Muscle of arm (tissue), 14 donors: ENCODE results near the gene OTOL1. TPM values are rescaled to one million over a fixed set of nuclear protein-coding genes. Genes with fewer than 3 reads are reported as not detected.
"Not testable (repeated sequence)": the region's sequence is repeated elsewhere in the genome, so short reads cannot be mapped to it uniquely, and the experiment has no call there.

Experiments
- DNase-seq: peaks from one replicate; pipeline ENCODE4 v3.0.0-alpha.2; 2013
- long read RNA-seq, 11 donors: transcript quantifications; one replicate each; lab custom pipeline, GENCODE V29; 2026
- polyA plus RNA-seq, 12 donors: library from polyadenylated mRNA; unstranded; fragments of 120-200 nt; gene quantifications; one replicate each; pipeline ENCODE4 v1.2.1, GENCODE V29; 2013; ENCODE audit not compliant: insufficient read length in 12 of 12

OTOL1 gene
- polyA plus RNA-seq = under 1 TPM in 2 of 12 donors, not detected in 10; 0.13 TPM
- long read RNA-seq, donor 1 = 0 reads
- long read RNA-seq, donor 2 = 0 reads
- long read RNA-seq, donor 3 = 0 reads
- long read RNA-seq, donor 4 = 0 reads
- long read RNA-seq, donor 5 = 0 reads
- long read RNA-seq, donor 6 = 0 reads
- long read RNA-seq, donor 7 = 0 reads
- long read RNA-seq, donor 8 = 0 reads
- long read RNA-seq, donor 9 = 0 reads
- long read RNA-seq, donor 10 = 0 reads
- long read RNA-seq, donor 11 = 0 reads

DNA sequence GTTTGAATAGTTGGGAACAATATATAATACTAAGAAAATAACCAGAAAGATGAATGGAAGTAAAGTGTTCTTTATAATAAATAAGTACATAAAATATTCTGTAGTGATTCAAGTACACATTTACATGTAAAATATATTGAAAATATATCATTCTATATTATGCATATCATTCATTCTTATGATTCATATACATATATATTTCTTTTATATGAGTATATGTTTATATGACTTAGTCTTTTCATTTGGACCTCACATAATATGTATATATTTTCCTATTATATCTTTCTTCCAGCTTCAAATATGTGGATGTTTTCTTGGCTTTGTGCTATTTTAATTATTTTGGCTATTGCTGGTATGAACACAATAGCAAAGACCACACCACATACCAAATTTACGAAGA lies at the start of gene OTOL1:
TSS of gene OTOL1 (plus strand) at position 301 of the 400 bp plus-strand sequence. CDS start at position 301, 0 bp downstream.
- DNase-seq = no peak

DNA sequence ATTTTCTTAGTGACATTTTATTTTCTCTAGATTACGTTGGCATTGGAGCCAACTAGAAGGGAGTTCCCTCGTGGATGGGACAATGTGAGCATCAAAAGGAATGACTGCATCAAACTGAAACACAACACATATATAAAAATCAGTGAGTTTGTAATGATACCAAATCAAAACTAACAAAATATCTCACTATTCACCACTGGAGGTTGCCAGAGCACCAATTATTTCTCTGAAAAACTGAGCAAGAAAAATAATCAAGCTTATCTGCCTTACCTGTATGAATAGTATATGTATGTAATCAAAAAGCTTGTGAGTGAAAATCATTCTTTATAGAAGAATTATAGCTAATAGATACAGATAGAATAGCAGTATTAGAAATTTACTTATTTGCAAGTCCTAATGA lies 46.8 kb upstream of the OTOL1 start:
- DNase-seq = no peak

DNA sequence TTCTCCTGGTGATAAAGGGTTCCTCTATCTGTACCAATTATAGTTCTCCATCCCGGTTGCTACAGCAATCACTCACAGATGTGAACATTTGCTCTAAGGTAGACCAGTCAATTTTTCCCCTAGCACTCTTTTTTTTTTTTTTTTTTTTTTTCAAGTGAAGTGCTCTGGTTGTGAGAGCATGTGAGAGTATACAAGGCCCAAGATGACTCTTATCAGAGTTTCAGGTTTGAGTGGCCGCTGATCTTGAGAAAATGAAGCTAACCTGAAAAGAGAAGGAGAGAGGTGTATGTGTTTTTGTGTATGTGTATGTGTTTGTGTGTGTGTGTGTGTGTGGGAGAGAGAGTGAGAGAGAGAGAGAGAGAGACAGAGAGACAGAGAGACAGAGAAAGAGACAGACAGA lies 44.4 kb upstream of the OTOL1 start:
- no peak for DNase-seq

GRCh38 chr3:161454615-161455014 lies 42.0 kb upstream of the OTOL1 start:
- no peak for DNase-seq

DNA sequence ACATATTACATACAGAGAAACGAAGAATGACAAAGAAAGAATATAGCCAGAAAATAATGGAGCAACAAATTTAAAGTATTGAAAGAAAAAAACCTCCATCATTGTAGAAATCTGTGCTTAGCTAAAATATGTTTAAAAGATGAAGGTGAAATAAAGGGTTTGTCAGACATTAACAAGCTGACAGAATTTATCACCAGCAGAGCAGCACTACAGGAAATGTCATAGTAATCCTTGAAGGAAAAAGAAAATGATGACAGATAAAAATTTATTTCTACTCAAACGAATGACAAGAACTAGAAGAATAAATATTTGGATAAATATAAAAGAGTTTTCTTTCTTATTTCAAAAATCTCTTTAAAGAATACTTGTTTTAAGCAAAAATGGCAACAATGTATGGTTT lies 40.6 kb upstream of the OTOL1 start:
- DNase-seq = no peak

DNA sequence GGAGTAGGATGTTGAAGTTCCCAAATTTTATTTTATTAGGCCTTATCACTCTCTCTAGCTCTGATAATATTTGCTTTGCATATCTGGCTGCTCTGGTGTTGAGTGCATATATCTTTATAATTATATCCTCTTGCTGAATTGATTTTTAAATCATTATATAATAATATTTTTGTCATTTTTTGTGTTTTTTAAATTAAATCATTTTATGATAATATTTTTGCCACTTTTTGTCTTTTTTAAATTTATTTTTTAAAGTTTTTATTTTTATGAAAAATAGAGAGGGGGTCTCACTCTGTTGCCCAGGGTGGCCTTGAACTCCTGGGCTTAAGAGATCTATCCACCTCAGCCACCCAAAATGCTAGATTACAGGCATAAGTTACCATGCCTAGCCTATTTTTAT lies 34.5 kb upstream of the OTOL1 start:
- no peak for DNase-seq

- no peak for DNase-seq
Observed at GRCh38 chr3:161471211-161471610, 25.4 kb upstream of the OTOL1 start.

DNA sequence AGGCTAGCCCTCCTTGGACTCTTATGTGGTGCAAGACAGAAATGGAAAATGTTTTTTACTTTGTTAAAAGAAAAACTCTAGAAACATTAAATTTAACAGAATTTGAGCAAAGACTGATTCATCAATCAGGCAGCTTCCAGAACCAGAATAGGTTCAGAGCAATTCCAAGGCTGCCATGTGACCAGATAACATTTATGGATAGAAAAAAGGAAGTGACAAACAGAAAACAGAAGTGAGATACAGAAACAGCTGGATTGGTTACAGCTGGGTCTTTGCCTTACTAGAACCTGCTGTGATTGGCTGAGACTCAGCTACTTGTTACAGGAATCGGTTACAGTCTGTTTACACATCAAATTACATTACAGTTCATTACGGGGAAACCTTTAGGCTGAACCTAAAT lies 22.5 kb upstream of the OTOL1 start:
- DNase-seq = no peak

GRCh38 chr3:161474741-161475140 lies 21.9 kb upstream of the OTOL1 start:
- peak; percentile 35 for DNase-seq

- DNase-seq = peak; percentile 15
Observed at GRCh38 chr3:161475206-161475605, 21.4 kb upstream of the OTOL1 start.

DNA sequence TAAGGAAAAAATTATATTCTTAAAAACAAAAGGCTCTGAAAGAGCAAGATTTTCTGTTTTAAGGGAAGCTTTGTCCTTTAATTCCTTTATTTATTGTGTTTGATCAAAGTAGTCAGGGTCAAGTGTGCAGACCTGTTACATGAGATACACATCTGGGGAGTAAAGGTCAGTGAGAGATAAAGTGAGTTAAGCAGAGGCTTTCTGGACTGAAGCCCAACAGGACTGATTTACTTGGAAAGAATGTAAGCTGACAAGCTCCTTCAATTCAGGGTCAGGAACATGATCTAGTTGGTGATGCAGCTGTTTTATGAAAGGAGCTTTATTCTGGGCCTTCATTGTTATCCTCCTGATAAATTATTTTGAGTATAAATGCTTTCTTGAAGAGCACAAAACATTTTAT lies 20.7 kb upstream of the OTOL1 start:
- DNase-seq = peak; percentile 15

GRCh38 chr3:161484226-161484625 lies 12.4 kb upstream of the OTOL1 start:
- no peak for DNase-seq

- DNase-seq = not testable (repeated sequence)
Observed at GRCh38 chr3:161488284-161488683, 8.3 kb upstream of the OTOL1 start.

- DNase-seq = no peak
Observed at GRCh38 chr3:161489395-161489794, 7.2 kb upstream of the OTOL1 start.

- DNase-seq = not testable (repeated sequence)
Observed at GRCh38 chr3:161490845-161491244, 5.8 kb upstream of the OTOL1 start.

DNA sequence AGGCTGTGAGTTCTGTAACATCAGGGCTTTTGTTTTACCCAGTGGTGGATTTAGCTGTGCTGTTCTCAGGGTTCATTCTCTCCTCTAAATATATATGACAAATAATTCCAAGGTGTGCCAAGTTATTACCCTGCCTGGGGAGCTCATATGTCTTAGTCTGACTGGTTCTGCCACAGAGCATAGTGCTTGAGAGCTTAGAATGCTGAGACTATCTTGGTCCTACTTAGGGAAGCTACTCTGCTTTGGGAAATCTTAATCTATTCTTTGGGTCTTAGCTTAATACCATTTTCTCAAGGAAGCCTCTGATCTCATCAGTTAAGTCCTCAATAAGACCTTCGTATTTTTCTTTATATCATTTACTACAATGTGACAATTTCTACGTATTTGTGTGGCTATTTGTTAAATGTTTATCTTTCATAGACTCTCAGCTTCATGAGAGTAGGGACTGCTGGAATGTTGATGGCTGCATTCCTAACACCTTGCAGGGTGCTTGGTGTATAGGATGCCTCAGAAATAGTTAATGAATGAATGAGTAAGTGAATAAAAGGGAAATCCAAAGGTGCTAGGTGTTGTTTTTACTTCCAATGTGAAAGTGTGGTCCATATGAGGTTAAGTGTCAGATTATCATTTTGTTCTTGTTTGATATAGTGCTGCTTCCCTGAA lies 1.8 kb downstream of the OTOL1 start:
- no peak for DNase-seq

- no peak for DNase-seq
Observed at GRCh38 chr3:161500068-161500796, 3.6 kb downstream of the OTOL1 start.

DNA sequence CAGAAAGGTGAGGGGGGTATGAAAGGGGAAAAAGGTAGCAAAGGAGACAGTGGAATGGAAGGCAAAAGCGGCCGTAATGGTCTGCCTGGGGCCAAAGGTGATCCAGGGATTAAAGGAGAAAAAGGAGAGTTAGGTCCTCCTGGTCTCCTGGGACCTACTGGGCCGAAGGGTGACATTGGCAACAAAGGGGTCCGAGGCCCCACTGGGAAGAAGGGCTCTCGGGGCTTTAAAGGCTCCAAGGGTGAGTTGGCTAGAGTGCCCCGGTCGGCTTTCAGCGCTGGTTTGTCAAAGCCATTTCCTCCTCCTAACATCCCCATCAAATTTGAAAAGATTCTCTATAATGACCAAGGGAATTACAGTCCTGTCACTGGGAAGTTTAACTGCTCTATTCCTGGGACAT lies 6.7 kb downstream of the OTOL1 start:
- no peak for DNase-seq

DNA sequence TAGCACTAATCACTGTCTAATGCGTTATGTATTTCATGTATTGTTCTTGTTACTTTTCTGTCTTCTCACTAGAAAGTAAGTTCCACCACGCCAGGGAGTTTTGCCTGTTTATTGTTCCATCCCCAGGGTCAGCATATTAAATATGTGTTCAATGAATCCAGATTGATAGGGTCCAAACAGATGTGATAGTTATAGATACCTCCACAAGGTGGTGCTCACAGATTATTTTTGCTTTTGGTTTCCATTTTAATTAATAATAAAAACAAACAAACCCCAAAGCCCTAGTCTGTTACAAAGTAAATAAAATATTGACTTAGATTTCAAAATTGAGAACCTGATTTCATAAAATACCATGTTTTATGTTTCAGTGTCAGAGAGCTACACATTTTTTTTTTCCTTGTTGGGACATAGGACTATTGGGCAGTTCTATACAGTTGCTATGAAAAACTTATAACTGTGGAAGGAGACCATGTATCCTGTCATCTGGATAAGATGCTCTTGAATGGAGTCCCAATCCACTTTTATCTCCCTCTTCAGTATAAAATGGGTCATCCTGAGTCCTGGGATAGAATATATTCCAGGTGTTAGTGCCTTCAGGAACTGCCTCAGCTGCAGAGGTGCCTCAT lies 12.4 kb downstream of the OTOL1 start:
- peak; percentile 31 for DNase-seq

DNA sequence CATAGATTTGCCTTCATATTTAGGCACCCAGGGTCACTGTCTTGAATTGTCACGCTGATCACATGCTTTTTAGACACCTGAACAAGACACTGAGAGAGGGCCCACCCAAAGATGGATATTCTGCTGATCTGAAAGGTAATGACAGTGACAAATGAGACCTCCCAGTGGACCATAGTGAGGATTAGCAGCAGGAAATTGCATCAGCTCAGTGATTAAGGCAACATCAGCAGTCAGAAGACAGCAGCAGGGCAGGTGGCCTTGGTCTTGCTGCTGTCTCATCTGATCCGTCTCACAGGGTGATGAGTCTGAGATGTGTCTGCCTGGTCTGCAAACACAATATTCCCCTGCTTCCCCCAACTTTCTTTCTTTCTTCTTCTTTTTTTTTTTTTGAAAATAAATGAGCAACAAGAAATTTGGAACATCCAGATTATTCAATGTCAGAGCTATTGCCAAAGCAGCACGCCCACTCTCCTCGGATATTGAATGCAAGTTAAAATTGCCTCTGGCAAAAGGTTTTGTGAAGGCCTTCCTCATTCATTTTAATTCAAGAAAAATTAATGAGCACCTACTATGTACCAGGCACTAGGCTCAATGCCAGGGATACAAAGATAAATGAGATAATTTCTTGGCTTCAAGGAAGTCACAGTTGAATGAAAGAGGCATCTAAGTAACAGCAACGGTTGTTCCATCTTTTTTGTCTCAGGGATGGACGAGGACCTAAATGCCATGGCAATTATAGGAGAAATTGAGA lies 14.1 kb downstream of the OTOL1 start:
- DNase-seq = no peak

DNA sequence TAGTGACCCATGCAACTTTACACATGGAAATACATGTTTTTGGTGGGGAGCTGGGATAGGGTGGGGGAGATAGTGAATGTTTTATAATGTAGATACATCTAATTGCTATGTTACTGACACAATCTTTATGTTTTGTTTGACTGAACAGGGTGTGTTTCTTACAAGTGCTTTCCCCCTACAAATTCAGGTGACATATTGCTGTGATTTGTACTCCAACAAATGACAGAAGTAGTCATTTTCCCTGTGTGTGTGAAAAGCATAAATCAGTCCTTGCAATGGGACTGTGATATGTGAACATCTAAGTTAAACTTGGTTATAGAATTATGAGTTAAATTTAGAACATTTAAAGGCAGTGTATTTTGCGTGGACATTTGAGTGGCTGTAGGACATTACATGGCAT lies 27.3 kb downstream of the OTOL1 start:
- DNase-seq = no peak

- no peak for DNase-seq
Observed at GRCh38 chr3:161531930-161532329, 35.3 kb downstream of the OTOL1 start.
